Measurements from ENCODE around the gene DISC1. TPM values are rescaled to one million over a fixed set of nuclear protein-coding genes. Genes with fewer than 3 reads are reported as not detected.
"Not testable (repeated sequence)": the region's sequence is repeated elsewhere in the genome, so short reads cannot be mapped to it uniquely, and the experiment has no call there.

The DISC1 gene
- total RNA-seq, 3 donors from 2014 or later = 0.50 to 1.1 (median 0.57) TPM

GRCh38 chr1:231723146-231723545 is 96.6 kb downstream of the DISC1 start:
- no peaks in the 10 kb centered on the region for H3K4me1 Mint-ChIP-seq (ENCODE audit: low read depth)
- no peak overlapping the region for H3K4me3 Mint-ChIP-seq
- no peaks in the 10 kb centered on the region for H3K9me3 Mint-ChIP-seq
- ATAC-seq (no peak), DNase-seq (no peak)
- no peaks in the 10 kb centered on the region for H3K27me3 Mint-ChIP-seq (ENCODE audit: low read depth)
- H3K36me3 Mint-ChIP-seq (ENCODE audit: insufficient read depth) = peaks cover 13% of the 10 kb centered on the region

GRCh38 chr1:231724041-231724440 is 97.5 kb downstream of the DISC1 start:
- Mint-ChIP-seq H3K36me3 (ENCODE audit: insufficient read depth) (peaks cover 13% of the 10 kb centered on the region), H3K9me3 (no peaks in the 10 kb centered on the region), H3K4me1 (ENCODE audit: low read depth) (no peaks in the 10 kb centered on the region), H3K27me3 (ENCODE audit: low read depth) (no peaks in the 10 kb centered on the region), H3K4me3 (no peak overlapping the region)
- no peak for ATAC-seq
- DNase-seq = no peak

- DNase-seq (no peak), ATAC-seq (no peak)
- Mint-ChIP-seq H3K4me1 (ENCODE audit: low read depth) (no peaks in the 10 kb centered on the region), H3K27me3 (ENCODE audit: low read depth) (no peaks in the 10 kb centered on the region), H3K4me3 (no peak overlapping the region), H3K9me3 (no peaks in the 10 kb centered on the region), H3K36me3 (ENCODE audit: insufficient read depth) (peaks cover 13% of the 10 kb centered on the region)
These were observed 98.5 kb downstream of the DISC1 start for GRCh38 chr1:231724876-231725647.

GRCh38 chr1:231727171-231727570 is 100.6 kb downstream of the DISC1 start:
- ATAC-seq = no peak
- no peaks in the 10 kb centered on the region for H3K27me3 Mint-ChIP-seq (ENCODE audit: low read depth)
- no peaks in the 10 kb centered on the region for H3K4me1 Mint-ChIP-seq (ENCODE audit: low read depth)
- no peaks in the 10 kb centered on the region for H3K9me3 Mint-ChIP-seq
- no peak overlapping the region for H3K4me3 Mint-ChIP-seq
- peaks cover 10% of the 10 kb centered on the region for H3K36me3 Mint-ChIP-seq (ENCODE audit: insufficient read depth)
- DNase-seq = no peak

GRCh38 chr1:231728987-231729386 is 102.4 kb downstream of the DISC1 start:
- not testable (repeated sequence) for H3K4me3 Mint-ChIP-seq; H3K36me3 Mint-ChIP-seq (ENCODE audit: insufficient read depth); H3K27me3 Mint-ChIP-seq (ENCODE audit: low read depth); H3K4me1 Mint-ChIP-seq (ENCODE audit: low read depth); H3K9me3 Mint-ChIP-seq; ATAC-seq; DNase-seq

- Mint-ChIP-seq H3K9me3 (no peaks in the 10 kb centered on the region), H3K27me3 (ENCODE audit: low read depth) (no peaks in the 10 kb centered on the region), H3K4me3 (no peak overlapping the region), H3K36me3 (ENCODE audit: insufficient read depth) (no peaks in the 10 kb centered on the region), H3K4me1 (ENCODE audit: low read depth) (no peaks in the 10 kb centered on the region)
- DNase-seq (no peak), ATAC-seq (no peak)
These were observed 103.0 kb downstream of the DISC1 start for GRCh38 chr1:231729544-231729943.

- no peaks in the 10 kb centered on the region for H3K36me3 Mint-ChIP-seq (ENCODE audit: insufficient read depth)
- H3K9me3 Mint-ChIP-seq = no peaks in the 10 kb centered on the region
- no peaks in the 10 kb centered on the region for H3K27me3 Mint-ChIP-seq (ENCODE audit: low read depth)
- DNase-seq (no peak), ATAC-seq (no peak)
- H3K4me1 Mint-ChIP-seq (ENCODE audit: low read depth) = no peaks in the 10 kb centered on the region
- no peak overlapping the region for H3K4me3 Mint-ChIP-seq
These were observed 104.7 kb downstream of the DISC1 start for GRCh38 chr1:231731268-231731667.

- peaks cover 3% of the 10 kb centered on the region for H3K36me3 Mint-ChIP-seq (ENCODE audit: insufficient read depth)
- H3K9me3 Mint-ChIP-seq = no peaks in the 10 kb centered on the region
- no peak overlapping the region for H3K4me3 Mint-ChIP-seq
- H3K4me1 Mint-ChIP-seq (ENCODE audit: low read depth) = no peaks in the 10 kb centered on the region
- no peaks in the 10 kb centered on the region for H3K27me3 Mint-ChIP-seq (ENCODE audit: low read depth)
- ATAC-seq (no peak), DNase-seq (no peak)
These were observed 106.5 kb downstream of the DISC1 start for GRCh38 chr1:231733063-231733462.

- no peak overlapping the region for H3K4me3 Mint-ChIP-seq
- H3K4me1 Mint-ChIP-seq (ENCODE audit: low read depth) = no peaks in the 10 kb centered on the region
- H3K27me3 Mint-ChIP-seq (ENCODE audit: low read depth) = no peaks in the 10 kb centered on the region
- H3K9me3 Mint-ChIP-seq = no peaks in the 10 kb centered on the region
- no peak for ATAC-seq
- H3K36me3 Mint-ChIP-seq (ENCODE audit: insufficient read depth) = peaks cover 3% of the 10 kb centered on the region
- DNase-seq = no peak
These were observed 107.1 kb downstream of the DISC1 start for GRCh38 chr1:231733672-231734071.

GRCh38 chr1:231734417-231734816 is 107.8 kb downstream of the DISC1 start:
- Mint-ChIP-seq H3K4me3 (no peak overlapping the region), H3K36me3 (ENCODE audit: insufficient read depth) (peaks cover 10% of the 10 kb centered on the region), H3K9me3 (no peaks in the 10 kb centered on the region), H3K27me3 (ENCODE audit: low read depth) (no peaks in the 10 kb centered on the region), H3K4me1 (ENCODE audit: low read depth) (no peaks in the 10 kb centered on the region)
- DNase-seq (no peak), ATAC-seq (no peak)

GRCh38 chr1:231735411-231735810 is 108.8 kb downstream of the DISC1 start:
- DNase-seq (no peak), ATAC-seq (no peak)
- Mint-ChIP-seq H3K4me3 (no peak overlapping the region), H3K27me3 (ENCODE audit: low read depth) (no peaks in the 10 kb centered on the region), H3K36me3 (ENCODE audit: insufficient read depth) (peaks cover 12% of the 10 kb centered on the region), H3K4me1 (ENCODE audit: low read depth) (no peaks in the 10 kb centered on the region), H3K9me3 (no peaks in the 10 kb centered on the region)

GRCh38 chr1:231735941-231736340 is 109.4 kb downstream of the DISC1 start:
- DNase-seq (no peak), ATAC-seq (no peak)
- Mint-ChIP-seq H3K9me3 (no peaks in the 10 kb centered on the region), H3K36me3 (ENCODE audit: insufficient read depth) (peaks cover 14% of the 10 kb centered on the region), H3K4me3 (no peak overlapping the region), H3K4me1 (ENCODE audit: low read depth) (no peaks in the 10 kb centered on the region), H3K27me3 (ENCODE audit: low read depth) (no peaks in the 10 kb centered on the region)

- H3K36me3 Mint-ChIP-seq (ENCODE audit: insufficient read depth) = peaks cover 17% of the 10 kb centered on the region
- H3K9me3 Mint-ChIP-seq = no peaks in the 10 kb centered on the region
- ATAC-seq (no peak), DNase-seq (no peak)
- H3K4me3 Mint-ChIP-seq = no peak overlapping the region
- no peaks in the 10 kb centered on the region for H3K27me3 Mint-ChIP-seq (ENCODE audit: low read depth)
- H3K4me1 Mint-ChIP-seq (ENCODE audit: low read depth) = no peaks in the 10 kb centered on the region
These were observed 109.9 kb downstream of the DISC1 start for GRCh38 chr1:231736464-231736863.

GRCh38 chr1:231738554-231738953 is 112.0 kb downstream of the DISC1 start:
- H3K4me3 Mint-ChIP-seq = no peak overlapping the region
- peaks cover 18% of the 10 kb centered on the region for H3K36me3 Mint-ChIP-seq (ENCODE audit: insufficient read depth)
- DNase-seq (no peak), ATAC-seq (no peak)
- no peaks in the 10 kb centered on the region for H3K4me1 Mint-ChIP-seq (ENCODE audit: low read depth)
- H3K9me3 Mint-ChIP-seq = no peaks in the 10 kb centered on the region
- H3K27me3 Mint-ChIP-seq (ENCODE audit: low read depth) = no peaks in the 10 kb centered on the region

GRCh38 chr1:231743966-231744365 is 117.4 kb downstream of the DISC1 start:
- DNase-seq = no peak
- H3K4me1 Mint-ChIP-seq (ENCODE audit: low read depth) = no peaks in the 10 kb centered on the region
- H3K9me3 Mint-ChIP-seq = no peaks in the 10 kb centered on the region
- no peak for ATAC-seq
- no peak overlapping the region for H3K4me3 Mint-ChIP-seq
- no peaks in the 10 kb centered on the region for H3K27me3 Mint-ChIP-seq (ENCODE audit: low read depth)
- peaks cover 18% of the 10 kb centered on the region for H3K36me3 Mint-ChIP-seq (ENCODE audit: insufficient read depth)

Measured in activated T-cell treated with anti-CD3 and anti-CD28 coated beads, Interleukin-2, amount 50 U/mL, for 4 hours (primary cell).